Erythroblast (primary cell): ENCODE measurements around the gene LAMP1.

Experiments used
- GATA1 ChIP-seq: IDR thresholded peaks from 2 replicates; pipeline ENCODE4 v1.6.1; 2011; ENCODE audit warnings: low read depth, mild to moderate bottlenecking, control low read depth, low read length, moderate library complexity
- POLR2A ChIP-seq: IDR thresholded peaks from 2 replicates; pipeline ENCODE4 v1.6.1; 2011; ENCODE audit warnings: mild to moderate bottlenecking, low read length

DNA sequence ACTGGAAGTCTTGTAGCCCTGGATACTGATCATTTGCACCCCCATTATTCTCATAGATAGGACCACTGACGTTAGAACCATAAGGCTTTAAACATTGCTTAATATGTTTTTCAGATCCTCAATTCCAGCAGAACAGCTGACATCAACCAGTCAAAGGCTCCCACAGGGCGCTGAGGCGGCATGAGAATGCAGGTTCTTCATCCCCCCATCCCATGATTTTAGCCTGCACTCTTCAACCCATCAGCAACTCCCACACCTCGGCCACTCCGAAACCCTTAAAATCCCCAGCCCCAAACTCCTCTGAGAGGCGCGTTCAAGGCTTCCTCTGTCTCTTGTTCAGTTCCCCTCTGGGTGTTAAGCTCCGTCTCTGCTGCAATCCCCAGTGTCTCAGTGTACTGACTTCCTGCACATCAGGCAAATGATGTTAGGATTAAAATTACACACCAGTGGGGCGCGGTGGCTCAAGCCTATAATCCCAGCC lies 24.3 kb upstream of the LAMP1 start:
- TF ChIP-seq POLR2A (no peak), GATA1 (no peak)
